Measurements from ENCODE around the gene ANO9.

ANO9 gene

GRCh38 chr11:380996-381395, 60.8 kb downstream of the ANO9 start:
- DNase-seq = no peak

- DNase-seq = no peak
Observed at GRCh38 chr11:380491-380890, 61.3 kb downstream of the ANO9 start.

- DNase-seq = no peak
Observed at GRCh38 chr11:380095-380480, 61.7 kb downstream of the ANO9 start.

GRCh38 chr11:379205-380094, 62.4 kb downstream of the ANO9 start:
- no peak for DNase-seq

GRCh38 chr11:377883-378500, 63.8 kb downstream of the ANO9 start:
- DNase-seq = no peak

- no peak for DNase-seq
Observed at GRCh38 chr11:377174-377865, 64.5 kb downstream of the ANO9 start.

GRCh38 chr11:376531-377173, 65.2 kb downstream of the ANO9 start:
- DNase-seq = no peak

- no peak for DNase-seq
Observed at GRCh38 chr11:375065-376025, 66.5 kb downstream of the ANO9 start.

- no peak for DNase-seq
Observed at GRCh38 chr11:373716-374551, 67.9 kb downstream of the ANO9 start.

GRCh38 chr11:372809-373715, 68.7 kb downstream of the ANO9 start:
- DNase-seq = no peak

- DNase-seq = no peak
Observed at GRCh38 chr11:371716-372590, 69.9 kb downstream of the ANO9 start.

- no peak for DNase-seq
Observed at GRCh38 chr11:371051-371450, 70.8 kb downstream of the ANO9 start.

GRCh38 chr11:370070-370941, 71.5 kb downstream of the ANO9 start:
- no peak for DNase-seq

- no peak for DNase-seq
Observed at GRCh38 chr11:369336-370018, 72.3 kb downstream of the ANO9 start, which contains the start of gene B4GALNT4. B4GALNT4 (plus strand) TSS chr11:369499; CDS start chr11:369804, 305 bp downstream.

GRCh38 chr11:368414-369335, 73.1 kb downstream of the ANO9 start:
- DNase-seq = no peak

- no peak for DNase-seq
Observed at GRCh38 chr11:367956-368413, 73.8 kb downstream of the ANO9 start.

Data from NCI-H446 treated with DMSO at 0.1 percent for 48 hours (cell line).